ENCODE data around the gene PPIE.
"Not testable (repeated sequence)": the region's sequence is repeated elsewhere in the genome, so short reads cannot be mapped to it uniquely, and the experiment has no call there.

DNA sequence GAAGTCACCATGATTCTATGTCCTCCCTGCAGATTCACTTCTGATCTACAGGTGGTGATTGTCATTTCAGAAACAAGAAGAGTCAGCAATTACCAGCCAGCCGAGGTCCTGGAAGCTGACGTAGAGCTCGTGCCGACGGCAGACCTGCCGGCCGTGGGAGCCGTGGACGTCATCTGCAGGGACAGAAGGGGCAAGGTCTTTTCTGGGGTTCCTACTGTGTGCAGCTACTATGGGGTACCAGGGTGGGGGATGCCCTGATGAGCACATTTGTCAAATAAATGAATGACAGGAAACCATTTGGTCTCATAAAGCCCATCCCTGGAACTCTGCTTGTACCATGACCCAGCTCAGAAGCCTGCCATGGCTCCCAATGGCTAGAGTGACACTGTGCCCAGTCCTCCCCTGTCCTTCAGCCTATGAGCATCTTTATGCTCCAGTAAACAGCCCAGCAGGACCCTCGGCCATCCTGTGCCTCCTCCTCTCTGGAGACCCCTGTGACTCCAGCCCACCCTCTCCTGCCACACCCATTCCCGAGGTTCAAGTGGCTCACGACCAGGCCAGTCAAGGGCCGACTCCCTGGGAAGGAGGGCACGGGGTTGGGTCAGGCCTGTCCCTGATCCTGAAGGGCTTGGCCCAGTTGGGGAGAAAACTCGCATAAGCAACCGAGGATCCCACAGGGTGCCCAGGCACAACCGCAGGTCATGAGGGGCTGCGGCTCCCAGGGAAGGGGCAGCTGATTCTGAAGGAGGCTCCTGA is 25.1 kb downstream of the PPIE start:
- TF ChIP-seq, protein P1, sequence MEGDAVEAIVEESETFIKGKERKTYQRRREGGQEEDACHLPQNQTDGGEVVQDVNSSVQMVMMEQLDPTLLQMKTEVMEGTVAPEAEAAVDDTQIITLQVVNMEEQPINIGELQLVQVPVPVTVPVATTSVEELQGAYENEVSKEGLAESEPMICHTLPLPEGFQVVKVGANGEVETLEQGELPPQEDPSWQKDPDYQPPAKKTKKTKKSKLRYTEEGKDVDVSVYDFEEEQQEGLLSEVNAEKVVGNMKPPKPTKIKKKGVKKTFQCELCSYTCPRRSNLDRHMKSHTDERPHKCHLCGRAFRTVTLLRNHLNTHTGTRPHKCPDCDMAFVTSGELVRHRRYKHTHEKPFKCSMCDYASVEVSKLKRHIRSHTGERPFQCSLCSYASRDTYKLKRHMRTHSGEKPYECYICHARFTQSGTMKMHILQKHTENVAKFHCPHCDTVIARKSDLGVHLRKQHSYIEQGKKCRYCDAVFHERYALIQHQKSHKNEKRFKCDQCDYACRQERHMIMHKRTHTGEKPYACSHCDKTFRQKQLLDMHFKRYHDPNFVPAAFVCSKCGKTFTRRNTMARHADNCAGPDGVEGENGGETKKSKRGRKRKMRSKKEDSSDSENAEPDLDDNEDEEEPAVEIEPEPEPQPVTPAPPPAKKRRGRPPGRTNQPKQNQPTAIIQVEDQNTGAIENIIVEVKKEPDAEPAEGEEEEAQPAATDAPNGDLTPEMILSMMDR (IDR thresholded peaks at IDR 0.05; ENCODE audit: insufficient read depth, low read length, poor library complexity, severe bottlenecking): not testable (repeated sequence)
- not testable (repeated sequence) for TF ChIP-seq EZH2phosphoT487 (conservative IDR thresholded peaks at IDR 0.05; ENCODE audit: low read length)
